Stimulated activated CD8-positive, alpha-beta memory T cell treated with anti-CD3 and anti-CD28 coated beads, Interleukin-7, amount 100 ng/mL, for 48 hours (primary cell): ENCODE results near the gene RYR2.

Experiments used
- DNase-seq, 2 donors: peaks; one replicate each; pipeline ENCODE4 v3.0.0-alpha.2; 2020; ENCODE audit warnings: low read depth in 1 of 2; ENCODE audit errors: extremely low read depth in 1 of 2

Gene RYR2

GRCh38 chr1:237701534-237701933 is 659.5 kb downstream of the RYR2 start:
- DNase-seq, result no peak

- no peak for DNase-seq
These were observed 660.2 kb downstream of the RYR2 start for GRCh38 chr1:237702161-237702560.

- DNase-seq, result no peak
These were observed 663.5 kb downstream of the RYR2 start for GRCh38 chr1:237705462-237705861.

GRCh38 chr1:237709355-237709754 is 667.4 kb downstream of the RYR2 start:
- DNase-seq, result no peak

- no peak for DNase-seq
These were observed 669.3 kb downstream of the RYR2 start for GRCh38 chr1:237711281-237711680.

GRCh38 chr1:237712082-237712481 is 670.1 kb downstream of the RYR2 start:
- DNase-seq, result no peak

- DNase-seq, result no peak
These were observed 670.7 kb downstream of the RYR2 start for GRCh38 chr1:237712586-237713157.

- DNase-seq, result no peak
These were observed 671.9 kb downstream of the RYR2 start for GRCh38 chr1:237713916-237714315.

- DNase-seq, result no peak
These were observed 675.1 kb downstream of the RYR2 start for GRCh38 chr1:237717106-237717505.

GRCh38 chr1:237730826-237731350 is 688.9 kb downstream of the RYR2 start:
- no peak for DNase-seq

- DNase-seq, result no peak
These were observed 690.7 kb downstream of the RYR2 start for GRCh38 chr1:237732657-237733056.

GRCh38 chr1:237736372-237737029 is 694.5 kb downstream of the RYR2 start:
- DNase-seq, result no peak

GRCh38 chr1:237737448-237737847 is 695.5 kb downstream of the RYR2 start:
- no peak for DNase-seq

- DNase-seq, result no peak
These were observed 696.1 kb downstream of the RYR2 start for GRCh38 chr1:237737938-237738610.

GRCh38 chr1:237740846-237741245 is 698.9 kb downstream of the RYR2 start:
- DNase-seq, result no peak

- DNase-seq, result no peak
These were observed 703.6 kb downstream of the RYR2 start for GRCh38 chr1:237745545-237745944.

GRCh38 chr1:237748171-237748960 is 706.4 kb downstream of the RYR2 start:
- no peak for DNase-seq

- no peak for DNase-seq
These were observed 707.1 kb downstream of the RYR2 start for GRCh38 chr1:237749122-237749521.

GRCh38 chr1:237751090-237751489 is 709.1 kb downstream of the RYR2 start:
- no peak for DNase-seq

- no peak for DNase-seq
These were observed 712.6 kb downstream of the RYR2 start for GRCh38 chr1:237754627-237755026.

- DNase-seq, result no peak
These were observed 714.5 kb downstream of the RYR2 start for GRCh38 chr1:237756304-237756967.
